GM23338 (cell line): ENCODE measurements around the gene DMD. TPM values are rescaled to one million over a fixed set of nuclear protein-coding genes. Genes with fewer than 3 reads are reported as not detected.

Experiments
- ATAC-seq: fragments of 200-7000 bp; cut with Tn5 transposase; 3 replicates; pipeline ENCODE4 v1.9.1; 2020
- DNase-seq: peaks from one replicate; pipeline ENCODE4 v3.0.0-alpha.2; 2015; ENCODE audit warnings: low spot score
- H2AFZ ChIP-seq: fragments of 200-600 bp; sonication (generic); 2 replicates; pipeline ENCODE4 v1.8.0; 2016; ENCODE audit warnings: antibody characterized with exemption, mild to moderate bottlenecking, moderate library complexity
- H3F3A ChIP-seq: fragments of 200-600 bp; sonication (generic); replicated peaks from 2 replicates; pipeline ENCODE4 v1.8.0; 2017; ENCODE audit warnings: antibody characterized with exemption, mixed run types, low read depth
- H3K27ac ChIP-seq: fragments of 200-600 bp; sonication (generic); 2 replicates; pipeline ENCODE4 v1.6.1; 2016; ENCODE audit warnings: low read depth
- H3K27me3 ChIP-seq: fragments of 200-600 bp; sonication (generic); 2 replicates; pipeline ENCODE4 v1.8.0; 2016; ENCODE audit warnings: mild to moderate bottlenecking, mixed run types, moderate library complexity; ENCODE audit not compliant: insufficient read depth
- H3K36me3 ChIP-seq: fragments of 200-600 bp; sonication (generic); 2 replicates; pipeline ENCODE4 v1.8.0; 2016; ENCODE audit warnings: mild to moderate bottlenecking; ENCODE audit not compliant: insufficient read depth
- H3K4me1 ChIP-seq: fragments of 200-600 bp; sonication (generic); 2 replicates; pipeline ENCODE4 v1.8.0; 2016; ENCODE audit warnings: mild to moderate bottlenecking, moderate library complexity; ENCODE audit not compliant: insufficient read depth
- H3K4me2 ChIP-seq: fragments of 200-600 bp; sonication (generic); 2 replicates; pipeline ENCODE4 v1.7.1; 2017; ENCODE audit warnings: mixed run types
- H3K4me3 ChIP-seq: fragments of 200-600 bp; sonication (generic); 2 replicates; pipeline ENCODE4 v1.6.1; 2016; ENCODE audit warnings: mixed run types
- H3K79me2 ChIP-seq: fragments of 200-600 bp; sonication (generic); replicated peaks from 2 replicates; pipeline ENCODE4 v1.8.0; 2017; ENCODE audit warnings: mild to moderate bottlenecking; ENCODE audit not compliant: insufficient read depth
- H3K9me2 ChIP-seq: fragments of 200-600 bp; sonication (generic); 2 replicates; pipeline ENCODE4 v1.8.0; 2017; ENCODE audit not compliant: insufficient read depth
- H4K20me1 ChIP-seq: fragments of 200-600 bp; sonication (generic); replicated peaks from 2 replicates; pipeline ENCODE4 v1.8.0; 2017; ENCODE audit warnings: mild to moderate bottlenecking; ENCODE audit not compliant: insufficient read depth
- H3K27ac Mint-ChIP-seq: 2 replicates; pipeline ENCODE4 v1.8.0; 2020; ENCODE audit warnings: inconsistent platforms, mild to moderate bottlenecking, moderate library complexity, mixed read lengths
- H3K27me3 Mint-ChIP-seq: 3 replicates; pipeline ENCODE4 v1.8.0; 2022; ENCODE audit warnings: low read depth, mild to moderate bottlenecking, moderate library complexity, mixed read lengths, inconsistent platforms; ENCODE audit not compliant: insufficient read depth, poor library complexity
- H3K36me3 Mint-ChIP-seq: 3 replicates; pipeline ENCODE4 v1.8.0; 2021; ENCODE audit warnings: low read depth, mild to moderate bottlenecking, inconsistent platforms, moderate library complexity, mixed read lengths
- H3K4me1 Mint-ChIP-seq: 3 replicates; pipeline ENCODE4 v1.8.0; 2020; ENCODE audit warnings: mild to moderate bottlenecking, inconsistent platforms, mixed read lengths
- H3K4me3 Mint-ChIP-seq: 3 replicates; pipeline ENCODE4 v1.8.0; 2021; ENCODE audit warnings: moderate library complexity, mild to moderate bottlenecking, inconsistent platforms, mixed read lengths
- H3K9me3 Mint-ChIP-seq: 3 replicates; pipeline ENCODE4 v1.8.0; 2020; ENCODE audit warnings: moderate library complexity, mild to moderate bottlenecking, inconsistent platforms, mixed read lengths
- CREB1 ChIP-seq: fragments of 250-450 bp; sonication (Bioruptor Pico); IDR thresholded peaks from 2 replicates; pipeline ENCODE4 v1.5.0; 2020; ENCODE audit warnings: low read depth, mild to moderate bottlenecking, moderate library complexity
- EZH2phosphoT487 ChIP-seq: fragments of 200-600 bp; sonication (generic); IDR thresholded peaks from one replicate; pipeline ENCODE4 v1.8.1; 2018; ENCODE audit warnings: antibody characterized with exemption; ENCODE audit not compliant: unreplicated experiment
- JUNB ChIP-seq: IDR thresholded peaks from one replicate; pipeline ENCODE4 v1.6.1; 2016; ENCODE audit warnings: antibody characterized with exemption; ENCODE audit not compliant: unreplicated experiment
- NANOG ChIP-seq: IDR thresholded peaks from 2 replicates; pipeline ENCODE4 v1.6.1; 2016; ENCODE audit warnings: antibody characterized with exemption, borderline replicate concordance
- POLR2AphosphoS5 ChIP-seq: IDR thresholded peaks from 2 replicates; pipeline ENCODE4 v1.6.1; 2016; ENCODE audit warnings: antibody characterized with exemption, low read depth
- STAT1 ChIP-seq: IDR thresholded peaks from one replicate; pipeline ENCODE4 v1.6.1; 2016; ENCODE audit warnings: antibody characterized with exemption; ENCODE audit not compliant: unreplicated experiment
- ZNF114 ChIP-seq: fragments of 250-450 bp; sonication (Bioruptor Pico); IDR thresholded peaks from 2 replicates; pipeline ENCODE4 v1.5.0; 2020; ENCODE audit warnings: mild to moderate bottlenecking, moderate library complexity
- ZNF331 ChIP-seq: fragments of 250-450 bp; sonication (Bioruptor Pico); IDR thresholded peaks from 2 replicates; pipeline ENCODE4 v1.5.0; 2020; ENCODE audit warnings: low read depth, mild to moderate bottlenecking, moderate library complexity
- polyA plus RNA-seq: library from polyadenylated mRNA; unstranded; fragments of >200 nt; fragmentation: Nextera tagmentation; extraction: Ambion mirVana; gene quantifications from 2 replicates; pipeline ENCODE4 v1.2.1, GENCODE V29; 2016
- total RNA-seq: library from RNA; depleted of rRNA; stranded (reverse); fragments of >200 nt; shearing (Covaris generic); gene quantifications from 2 replicates; pipeline ENCODE4 v1.2.3, GENCODE V29; 2014
- TF ChIP-seq, protein P1 (sequence below): IDR thresholded peaks from one replicate; pipeline ENCODE4 v1.6.1; 2018; ENCODE audit warnings: antibody characterized with exemption; ENCODE audit not compliant: unreplicated experiment
- TF ChIP-seq, protein P2 (sequence below), 2 experiments: fragments of 200-600 bp in 1 of 2; sonication (generic) in 1 of 2; conservative IDR thresholded peaks; 2 replicates each; pipeline versions ENCODE4 v1.5.1 to v1.6.1; 2016 to 2017; ENCODE audit warnings: antibody characterized with exemption in 2 of 2, low read depth in 2 of 2, mild to moderate bottlenecking in 2 of 2, moderate library complexity in 1 of 2
- TF ChIP-seq, protein P3 (sequence below): fragments of 250-450 bp; sonication (Bioruptor Pico); IDR thresholded peaks from 2 replicates; pipeline ENCODE4 v1.5.0; 2020; ENCODE audit warnings: mild to moderate bottlenecking, moderate library complexity
- TF ChIP-seq, protein P4 (sequence below): IDR thresholded peaks from 2 replicates; pipeline ENCODE4 v1.6.1; 2016; ENCODE audit warnings: antibody characterized with exemption

Gene DMD
- total and polyA plus RNA-seq, 2 experiments from 2014 or later, result 4.5 to 7.6 TPM

DNA sequence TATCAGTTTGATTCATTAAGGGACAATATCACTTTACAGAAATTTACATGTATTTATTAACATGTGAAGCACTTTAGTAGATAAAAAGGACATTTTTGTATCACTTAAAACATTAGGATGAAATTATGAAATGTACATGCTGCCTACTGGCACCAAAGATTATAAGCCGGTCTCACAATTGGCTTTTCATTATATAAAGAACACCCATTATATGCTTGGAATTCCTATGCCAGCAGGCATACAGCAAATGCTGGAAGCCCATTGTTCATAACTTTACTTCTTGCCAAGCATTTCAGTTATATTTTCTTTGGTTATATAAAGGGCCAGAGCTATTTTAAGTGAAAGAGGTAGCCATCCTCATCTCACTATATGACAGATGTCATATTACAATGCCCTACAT is 145.9 kb downstream of the DMD start:
- H2AFZ ChIP-seq, result no peak overlapping the region
- Mint-ChIP-seq H3K27ac (no peak overlapping the region), H3K9me3 (no peaks in the 10 kb centered on the region), H3K36me3 (no peaks in the 10 kb centered on the region), H3K4me1 (no peaks in the 10 kb centered on the region; the same call in 2 of the 3 replicates), H3K27me3 (no peaks in the 10 kb centered on the region), H3K4me3 (no peak overlapping the region)
- H3K9me2 ChIP-seq, result no peaks in the 10 kb centered on the region
- H4K20me1 ChIP-seq, result no peaks in the 10 kb centered on the region
- no peak for ATAC-seq
- H3F3A ChIP-seq, result no peaks in the 10 kb centered on the region
- no peaks in the 10 kb centered on the region for H3K27me3 ChIP-seq
- H3K79me2 ChIP-seq, result no peaks in the 10 kb centered on the region
- TF ChIP-seq CREB1 (CRISPR knock-in tag) (no peak), ZNF114 (CRISPR knock-in tag) (no peak), POLR2AphosphoS5 (no peak), STAT1 (no peak), ZNF331 (no peak), EZH2phosphoT487 (no peak), NANOG (no peak), JUNB (no peak)
- TF ChIP-seq, protein P1, sequence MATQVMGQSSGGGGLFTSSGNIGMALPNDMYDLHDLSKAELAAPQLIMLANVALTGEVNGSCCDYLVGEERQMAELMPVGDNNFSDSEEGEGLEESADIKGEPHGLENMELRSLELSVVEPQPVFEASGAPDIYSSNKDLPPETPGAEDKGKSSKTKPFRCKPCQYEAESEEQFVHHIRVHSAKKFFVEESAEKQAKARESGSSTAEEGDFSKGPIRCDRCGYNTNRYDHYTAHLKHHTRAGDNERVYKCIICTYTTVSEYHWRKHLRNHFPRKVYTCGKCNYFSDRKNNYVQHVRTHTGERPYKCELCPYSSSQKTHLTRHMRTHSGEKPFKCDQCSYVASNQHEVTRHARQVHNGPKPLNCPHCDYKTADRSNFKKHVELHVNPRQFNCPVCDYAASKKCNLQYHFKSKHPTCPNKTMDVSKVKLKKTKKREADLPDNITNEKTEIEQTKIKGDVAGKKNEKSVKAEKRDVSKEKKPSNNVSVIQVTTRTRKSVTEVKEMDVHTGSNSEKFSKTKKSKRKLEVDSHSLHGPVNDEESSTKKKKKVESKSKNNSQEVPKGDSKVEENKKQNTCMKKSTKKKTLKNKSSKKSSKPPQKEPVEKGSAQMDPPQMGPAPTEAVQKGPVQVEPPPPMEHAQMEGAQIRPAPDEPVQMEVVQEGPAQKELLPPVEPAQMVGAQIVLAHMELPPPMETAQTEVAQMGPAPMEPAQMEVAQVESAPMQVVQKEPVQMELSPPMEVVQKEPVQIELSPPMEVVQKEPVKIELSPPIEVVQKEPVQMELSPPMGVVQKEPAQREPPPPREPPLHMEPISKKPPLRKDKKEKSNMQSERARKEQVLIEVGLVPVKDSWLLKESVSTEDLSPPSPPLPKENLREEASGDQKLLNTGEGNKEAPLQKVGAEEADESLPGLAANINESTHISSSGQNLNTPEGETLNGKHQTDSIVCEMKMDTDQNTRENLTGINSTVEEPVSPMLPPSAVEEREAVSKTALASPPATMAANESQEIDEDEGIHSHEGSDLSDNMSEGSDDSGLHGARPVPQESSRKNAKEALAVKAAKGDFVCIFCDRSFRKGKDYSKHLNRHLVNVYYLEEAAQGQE, result no peak
- TF ChIP-seq, protein P2, sequence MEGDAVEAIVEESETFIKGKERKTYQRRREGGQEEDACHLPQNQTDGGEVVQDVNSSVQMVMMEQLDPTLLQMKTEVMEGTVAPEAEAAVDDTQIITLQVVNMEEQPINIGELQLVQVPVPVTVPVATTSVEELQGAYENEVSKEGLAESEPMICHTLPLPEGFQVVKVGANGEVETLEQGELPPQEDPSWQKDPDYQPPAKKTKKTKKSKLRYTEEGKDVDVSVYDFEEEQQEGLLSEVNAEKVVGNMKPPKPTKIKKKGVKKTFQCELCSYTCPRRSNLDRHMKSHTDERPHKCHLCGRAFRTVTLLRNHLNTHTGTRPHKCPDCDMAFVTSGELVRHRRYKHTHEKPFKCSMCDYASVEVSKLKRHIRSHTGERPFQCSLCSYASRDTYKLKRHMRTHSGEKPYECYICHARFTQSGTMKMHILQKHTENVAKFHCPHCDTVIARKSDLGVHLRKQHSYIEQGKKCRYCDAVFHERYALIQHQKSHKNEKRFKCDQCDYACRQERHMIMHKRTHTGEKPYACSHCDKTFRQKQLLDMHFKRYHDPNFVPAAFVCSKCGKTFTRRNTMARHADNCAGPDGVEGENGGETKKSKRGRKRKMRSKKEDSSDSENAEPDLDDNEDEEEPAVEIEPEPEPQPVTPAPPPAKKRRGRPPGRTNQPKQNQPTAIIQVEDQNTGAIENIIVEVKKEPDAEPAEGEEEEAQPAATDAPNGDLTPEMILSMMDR (conservative IDR thresholded peaks at IDR 0.05; ENCODE audit: low read depth in 2 of 2), result no peak
- TF ChIP-seq, protein P3, sequence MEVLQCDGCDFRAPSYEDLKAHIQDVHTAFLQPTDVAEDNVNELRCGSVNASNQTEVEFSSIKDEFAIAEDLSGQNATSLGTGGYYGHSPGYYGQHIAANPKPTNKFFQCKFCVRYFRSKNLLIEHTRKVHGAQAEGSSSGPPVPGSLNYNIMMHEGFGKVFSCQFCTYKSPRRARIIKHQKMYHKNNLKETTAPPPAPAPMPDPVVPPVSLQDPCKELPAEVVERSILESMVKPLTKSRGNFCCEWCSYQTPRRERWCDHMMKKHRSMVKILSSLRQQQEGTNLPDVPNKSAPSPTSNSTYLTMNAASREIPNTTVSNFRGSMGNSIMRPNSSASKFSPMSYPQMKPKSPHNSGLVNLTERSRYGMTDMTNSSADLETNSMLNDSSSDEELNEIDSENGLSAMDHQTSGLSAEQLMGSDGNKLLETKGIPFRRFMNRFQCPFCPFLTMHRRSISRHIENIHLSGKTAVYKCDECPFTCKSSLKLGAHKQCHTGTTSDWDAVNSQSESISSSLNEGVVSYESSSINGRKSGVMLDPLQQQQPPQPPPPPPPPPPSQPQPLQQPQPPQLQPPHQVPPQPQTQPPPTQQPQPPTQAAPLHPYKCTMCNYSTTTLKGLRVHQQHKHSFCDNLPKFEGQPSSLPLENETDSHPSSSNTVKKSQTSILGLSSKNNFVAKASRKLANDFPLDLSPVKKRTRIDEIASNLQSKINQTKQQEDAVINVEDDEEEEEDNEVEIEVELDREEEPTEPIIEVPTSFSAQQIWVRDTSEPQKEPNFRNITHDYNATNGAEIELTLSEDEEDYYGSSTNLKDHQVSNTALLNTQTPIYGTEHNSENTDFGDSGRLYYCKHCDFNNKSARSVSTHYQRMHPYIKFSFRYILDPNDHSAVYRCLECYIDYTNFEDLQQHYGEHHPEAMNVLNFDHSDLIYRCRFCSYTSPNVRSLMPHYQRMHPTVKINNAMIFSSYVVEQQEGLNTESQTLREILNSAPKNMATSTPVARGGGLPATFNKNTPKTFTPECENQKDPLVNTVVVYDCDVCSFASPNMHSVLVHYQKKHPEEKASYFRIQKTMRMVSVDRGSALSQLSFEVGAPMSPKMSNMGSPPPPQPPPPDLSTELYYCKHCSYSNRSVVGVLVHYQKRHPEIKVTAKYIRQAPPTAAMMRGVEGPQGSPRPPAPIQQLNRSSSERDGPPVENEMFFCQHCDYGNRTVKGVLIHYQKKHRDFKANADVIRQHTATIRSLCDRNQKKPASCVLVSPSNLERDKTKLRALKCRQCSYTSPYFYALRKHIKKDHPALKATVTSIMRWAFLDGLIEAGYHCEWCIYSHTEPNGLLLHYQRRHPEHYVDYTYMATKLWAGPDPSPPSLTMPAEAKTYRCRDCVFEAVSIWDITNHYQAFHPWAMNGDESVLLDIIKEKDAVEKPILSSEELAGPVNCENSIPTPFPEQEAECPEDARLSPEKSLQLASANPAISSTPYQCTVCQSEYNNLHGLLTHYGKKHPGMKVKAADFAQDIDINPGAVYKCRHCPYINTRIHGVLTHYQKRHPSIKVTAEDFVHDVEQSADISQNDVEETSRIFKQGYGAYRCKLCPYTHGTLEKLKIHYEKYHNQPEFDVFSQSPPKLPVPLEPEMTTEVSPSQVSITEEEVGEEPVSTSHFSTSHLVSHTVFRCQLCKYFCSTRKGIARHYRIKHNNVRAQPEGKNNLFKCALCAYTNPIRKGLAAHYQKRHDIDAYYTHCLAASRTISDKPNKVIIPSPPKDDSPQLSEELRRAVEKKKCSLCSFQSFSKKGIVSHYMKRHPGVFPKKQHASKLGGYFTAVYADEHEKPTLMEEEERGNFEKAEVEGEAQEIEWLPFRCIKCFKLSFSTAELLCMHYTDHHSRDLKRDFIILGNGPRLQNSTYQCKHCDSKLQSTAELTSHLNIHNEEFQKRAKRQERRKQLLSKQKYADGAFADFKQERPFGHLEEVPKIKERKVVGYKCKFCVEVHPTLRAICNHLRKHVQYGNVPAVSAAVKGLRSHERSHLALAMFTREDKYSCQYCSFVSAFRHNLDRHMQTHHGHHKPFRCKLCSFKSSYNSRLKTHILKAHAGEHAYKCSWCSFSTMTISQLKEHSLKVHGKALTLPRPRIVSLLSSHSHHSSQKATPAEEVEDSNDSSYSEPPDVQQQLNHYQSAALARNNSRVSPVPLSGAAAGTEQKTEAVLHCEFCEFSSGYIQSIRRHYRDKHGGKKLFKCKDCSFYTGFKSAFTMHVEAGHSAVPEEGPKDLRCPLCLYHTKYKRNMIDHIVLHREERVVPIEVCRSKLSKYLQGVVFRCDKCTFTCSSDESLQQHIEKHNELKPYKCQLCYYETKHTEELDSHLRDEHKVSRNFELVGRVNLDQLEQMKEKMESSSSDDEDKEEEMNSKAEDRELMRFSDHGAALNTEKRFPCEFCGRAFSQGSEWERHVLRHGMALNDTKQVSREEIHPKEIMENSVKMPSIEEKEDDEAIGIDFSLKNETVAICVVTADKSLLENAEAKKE (CRISPR knock-in tag), result no peak
- TF ChIP-seq, protein P4, sequence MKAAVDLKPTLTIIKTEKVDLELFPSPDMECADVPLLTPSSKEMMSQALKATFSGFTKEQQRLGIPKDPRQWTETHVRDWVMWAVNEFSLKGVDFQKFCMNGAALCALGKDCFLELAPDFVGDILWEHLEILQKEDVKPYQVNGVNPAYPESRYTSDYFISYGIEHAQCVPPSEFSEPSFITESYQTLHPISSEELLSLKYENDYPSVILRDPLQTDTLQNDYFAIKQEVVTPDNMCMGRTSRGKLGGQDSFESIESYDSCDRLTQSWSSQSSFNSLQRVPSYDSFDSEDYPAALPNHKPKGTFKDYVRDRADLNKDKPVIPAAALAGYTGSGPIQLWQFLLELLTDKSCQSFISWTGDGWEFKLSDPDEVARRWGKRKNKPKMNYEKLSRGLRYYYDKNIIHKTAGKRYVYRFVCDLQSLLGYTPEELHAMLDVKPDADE, result no peak
- no peak overlapping the region for H3K27ac ChIP-seq
- no peak overlapping the region for H3K4me3 ChIP-seq
- H3K4me1 ChIP-seq, result no peaks in the 10 kb centered on the region
- DNase-seq, result no peak
- no peaks in the 10 kb centered on the region for H3K36me3 ChIP-seq
- H3K4me2 ChIP-seq, result no peak overlapping the region
